Measurements from ENCODE around the gene SCMH1. TPM values are rescaled to one million over a fixed set of nuclear protein-coding genes. Genes with fewer than 3 reads are reported as not detected.

The SCMH1 gene
- total and polyA plus RNA-seq, 2 experiments from 2014 or later, result 15.0 to 19.4 TPM

- H3K9me3 Mint-ChIP-seq, result no peaks in the 10 kb centered on the region
- H2AFZ ChIP-seq, result no peak overlapping the region
- H3K4me3 Mint-ChIP-seq, result no peak overlapping the region
- peaks cover 11% of the 10 kb centered on the region for H3K4me1 ChIP-seq (ENCODE audit: insufficient read depth)
- H3K4me1 Mint-ChIP-seq, result peaks cover 22% of the 10 kb centered on the region
- no peak overlapping the region for H3K27ac Mint-ChIP-seq
- no peaks in the 10 kb centered on the region; the same call in 1 of the 2 replicates for H3F3A ChIP-seq (replicated peaks; ENCODE audit: low read depth)
- no peaks in the 10 kb centered on the region for H3K36me3 ChIP-seq (ENCODE audit: insufficient read depth)
- H3K4me3 ChIP-seq, result no peak overlapping the region
- no peak for ATAC-seq
- no peak for DNase-seq (ENCODE audit: low spot score)
- peaks cover 13% of the 10 kb centered on the region for H3K27me3 ChIP-seq (ENCODE audit: insufficient read depth)
- no peak overlapping the region for H3K4me2 ChIP-seq
- TF ChIP-seq EZH2phosphoT487 (IDR thresholded peaks at IDR 0.05; ENCODE audit: unreplicated experiment) (no peak), POLR2AphosphoS5 (IDR thresholded peaks at IDR 0.05; ENCODE audit: low read depth) (no peak), ETS1 (IDR thresholded peaks at IDR 0.05) (no peak), ZNF462 (CRISPR knock-in tag; IDR thresholded peaks at IDR 0.05) (no peak), JUNB (IDR thresholded peaks at IDR 0.05; ENCODE audit: unreplicated experiment) (no peak), STAT1 (IDR thresholded peaks at IDR 0.05; ENCODE audit: unreplicated experiment) (no peak), ZNF114 (CRISPR knock-in tag; IDR thresholded peaks at IDR 0.05) (no peak), NANOG (IDR thresholded peaks at IDR 0.05; ENCODE audit: borderline replicate concordance) (no peak), CREB1 (CRISPR knock-in tag; IDR thresholded peaks at IDR 0.05; ENCODE audit: low read depth) (no peak), CTCF (conservative IDR thresholded peaks at IDR 0.05; ENCODE audit: low read depth in 2 of 2) (no peak), ZNF331 (CRISPR knock-in tag; IDR thresholded peaks at IDR 0.05; ENCODE audit: low read depth) (no peak), EZH2 (IDR thresholded peaks at IDR 0.05; ENCODE audit: low read depth, unreplicated experiment) (no peak), REST (IDR thresholded peaks at IDR 0.05; ENCODE audit: unreplicated experiment) (no peak)
- H3K27ac ChIP-seq (ENCODE audit: low read depth), result no peak overlapping the region
- peaks cover 8% of the 10 kb centered on the region for H3K27me3 Mint-ChIP-seq (ENCODE audit: insufficient read depth, low read depth, poor library complexity)
- H3K79me2 ChIP-seq (replicated peaks; ENCODE audit: insufficient read depth), result peaks cover 39% of the 10 kb centered on the region; the same call in 1 of the 2 replicates
- H3K36me3 Mint-ChIP-seq (ENCODE audit: low read depth), result no peaks in the 10 kb centered on the region; the same call in 2 of the 3 replicates
- H3K9me2 ChIP-seq (ENCODE audit: insufficient read depth), result no peaks in the 10 kb centered on the region
- peaks cover 2% of the 10 kb centered on the region; the same call in 1 of the 2 replicates for H4K20me1 ChIP-seq (replicated peaks; ENCODE audit: insufficient read depth)
Observed at GRCh38 chr1:41236781-41237180, 5.3 kb downstream of the SCMH1 start.
